HCT116 (cell line): Measurements from ENCODE around the gene TFF3. TPM values are rescaled to one million over a fixed set of nuclear protein-coding genes. Genes with fewer than 3 reads are reported as not detected.

Experiments
- ATAC-seq: fragments of 200-7000 bp; cut with Tn5 transposase; 2 replicates; pipeline ENCODE4 v1.9.1; 2020; ENCODE audit warnings: mild to moderate bottlenecking, moderate library complexity
- BruUV-seq: library from RNA; stranded (reverse); fragments of 400-500 nt; replicated peaks from 2 replicates; lab custom pipeline; 2021; lab: Mats Ljungman, UMichigan
- CTCF ChIA-PET: fragments of 300-600 bp; sonication (Branson Sonifier 250); formaldehyde crosslinking; loops from one replicate; lab custom pipeline; 2021; ENCODE audit warnings: antibody characterized with exemption; lab: Charles Lee
- POLR2A ChIA-PET: fragments of 300-600, 350-600 bp; sonication (Branson Sonifier 250); formaldehyde crosslinking; loops from one replicate; lab custom pipeline; 2021; ENCODE audit warnings: antibody characterized with exemption; lab: Charles Lee
- RAD21 ChIA-PET, 2 experiments: fragments of 300-600 bp; sonication (Branson Sonifier 250); formaldehyde crosslinking; loops; one replicate each; lab custom pipeline; 2023; ENCODE audit warnings: low total read pairs in 2 of 2; ENCODE audit not compliant: uncharacterized antibody in 2 of 2, unreplicated experiment in 2 of 2, low non-redundant PET in 1 of 2; lab: Charles Lee
- DNase-seq: peaks from one replicate; pipeline ENCODE4 v3.0.0-alpha.2; 2010; ENCODE audit warnings: low read depth, low spot score
- H2AFZ ChIP-seq: fragments of 200-600 bp; shearing (Covaris generic), sonication (generic); 2 replicates; pipeline ENCODE4 v1.6.1; 2017; ENCODE audit warnings: low read depth, mixed run types, mixed read lengths, antibody characterized with exemption, low read length; ENCODE audit not compliant: poor library complexity, severe bottlenecking
- H3K27ac ChIP-seq: 2 replicates; pipeline ENCODE4 v1.5.1; 2012; ENCODE audit warnings: low read depth, low read length
- H3K27me3 ChIP-seq: fragments of 200-600 bp; sonication (generic); 2 replicates; pipeline ENCODE4 v1.6.1; 2016; ENCODE audit warnings: mixed run types, low read length, mixed read lengths; ENCODE audit not compliant: insufficient read depth
- H3K36me3 ChIP-seq, 2 experiments: fragments of 200-500 bp in 1 of 2; fragments of 200-600 bp in 1 of 2; sonication (Bioruptor generic) in 1 of 2; sonication (generic) in 1 of 2; 2 replicates each; pipeline versions ENCODE4 v1.5.1 to v1.6.1; 2014 to 2016; ENCODE audit warnings: low read length in 2 of 2, inconsistent platforms in 1 of 2, mixed read lengths in 1 of 2, mixed run types in 1 of 2; ENCODE audit not compliant: insufficient read depth in 2 of 2, control insufficient read depth in 1 of 2
- H3K4me1 ChIP-seq, 2 experiments: fragments of 200-600 bp in 1 of 2; sonication (generic) in 1 of 2; 2 replicates each; pipeline versions ENCODE4 v1.5.1 to v1.6.1; 2012 to 2017; ENCODE audit warnings: low read length in 2 of 2, inconsistent platforms in 1 of 2, mild to moderate bottlenecking in 1 of 2, mixed read lengths in 1 of 2, mixed run types in 1 of 2, moderate library complexity in 1 of 2; ENCODE audit not compliant: insufficient read depth in 2 of 2, control insufficient read depth in 1 of 2
- H3K4me2 ChIP-seq: fragments of 200-600 bp; sonication (generic); 2 replicates; pipeline ENCODE4 v1.6.1; 2017; ENCODE audit warnings: mixed run types, low read length, mixed read lengths
- H3K4me3 ChIP-seq, 2 experiments: fragments of 200-600 bp in 1 of 2; sonication (generic) in 1 of 2; replicated peaks in 1 of 2; 2 replicates each; pipeline ENCODE4 v1.5.1; 2011 to 2016; ENCODE audit warnings: low read length in 2 of 2, control low read depth in 1 of 2, low read depth in 1 of 2, mild to moderate bottlenecking in 1 of 2, mixed read lengths in 1 of 2, mixed run types in 1 of 2
- H3K79me2 ChIP-seq: fragments of 200-600 bp; sonication (generic); 2 replicates; pipeline ENCODE4 v1.6.1; 2017; ENCODE audit warnings: mild to moderate bottlenecking, mixed run types, low read length, moderate library complexity, mixed read lengths; ENCODE audit not compliant: insufficient read depth
- H3K9ac ChIP-seq: fragments of 200-600 bp; sonication (generic); 2 replicates; pipeline ENCODE4 v1.6.1; 2016; ENCODE audit warnings: low read length, mixed read lengths
- H3K9me2 ChIP-seq: fragments of 200-600 bp; sonication (generic), shearing (Covaris generic); 2 replicates; pipeline ENCODE4 v1.6.1; 2017; ENCODE audit warnings: mixed run types, mild to moderate bottlenecking, moderate library complexity; ENCODE audit not compliant: insufficient read depth
- H3K9me3 ChIP-seq, 2 experiments: fragments of 200-500 bp in 1 of 2; fragments of 200-600 bp in 1 of 2; sonication (Bioruptor generic) in 1 of 2; sonication (generic) in 1 of 2; 2 replicates each; pipeline ENCODE4 v1.6.1; 2014 to 2017; ENCODE audit warnings: low read length in 2 of 2, mixed read lengths in 2 of 2, inconsistent platforms in 1 of 2, low read depth in 1 of 2, mild to moderate bottlenecking in 1 of 2, mixed run types in 1 of 2, moderate library complexity in 1 of 2; ENCODE audit not compliant: control insufficient read depth in 1 of 2, insufficient read depth in 1 of 2
- H4K20me1 ChIP-seq: fragments of 200-600 bp; sonication (generic), shearing (Covaris generic); 2 replicates; pipeline ENCODE4 v1.6.1; 2017; ENCODE audit warnings: mixed run types, mild to moderate bottlenecking, moderate library complexity; ENCODE audit not compliant: insufficient read depth
- CTCF ChIP-seq, 3 experiments: fragments of 200-600 bp in 1 of 3; sonication (generic) in 1 of 3; IDR thresholded peaks in 2 of 3; conservative IDR thresholded peaks in 1 of 3; 2 replicates each; pipeline ENCODE4 v1.5.1; 2012 to 2017; ENCODE audit warnings: low read depth in 2 of 3, low read length in 2 of 3, antibody characterized with exemption in 1 of 3, borderline replicate concordance in 1 of 3, control low read depth in 1 of 3, mild to moderate bottlenecking in 1 of 3, mixed read lengths in 1 of 3, mixed run types in 1 of 3, moderate library complexity in 1 of 3; ENCODE audit not compliant: insufficient read depth in 1 of 3
- EZH2 ChIP-seq: fragments of 200-600 bp; sonication (generic); IDR thresholded peaks from 2 replicates; pipeline ENCODE4 v1.6.1; 2017; ENCODE audit warnings: antibody characterized with exemption, mixed run types
- SRF ChIP-seq: IDR thresholded peaks from 2 replicates; pipeline ENCODE4 v1.6.1; 2012; ENCODE audit warnings: low read depth
- intact Hi-C: fragments of 100-400 bp; cut with micrococcal nuclease; formaldehyde crosslinking; loops from 2 replicates; pipeline ENCODE4 v1.10.0; 2022
- total RNA-seq: library from RNA; stranded (reverse); gene quantifications from one replicate; pipeline ENCODE4 v1.2.1, GENCODE V29; 2021; ENCODE audit not compliant: unreplicated experiment
- TF ChIP-seq, protein P1 (sequence below): IDR thresholded peaks from 2 replicates; pipeline ENCODE4 v1.6.1; 2012

TFF3 gene
- total RNA-seq, 1 experiment from 2014 or later = 0.22 TPM

DNA sequence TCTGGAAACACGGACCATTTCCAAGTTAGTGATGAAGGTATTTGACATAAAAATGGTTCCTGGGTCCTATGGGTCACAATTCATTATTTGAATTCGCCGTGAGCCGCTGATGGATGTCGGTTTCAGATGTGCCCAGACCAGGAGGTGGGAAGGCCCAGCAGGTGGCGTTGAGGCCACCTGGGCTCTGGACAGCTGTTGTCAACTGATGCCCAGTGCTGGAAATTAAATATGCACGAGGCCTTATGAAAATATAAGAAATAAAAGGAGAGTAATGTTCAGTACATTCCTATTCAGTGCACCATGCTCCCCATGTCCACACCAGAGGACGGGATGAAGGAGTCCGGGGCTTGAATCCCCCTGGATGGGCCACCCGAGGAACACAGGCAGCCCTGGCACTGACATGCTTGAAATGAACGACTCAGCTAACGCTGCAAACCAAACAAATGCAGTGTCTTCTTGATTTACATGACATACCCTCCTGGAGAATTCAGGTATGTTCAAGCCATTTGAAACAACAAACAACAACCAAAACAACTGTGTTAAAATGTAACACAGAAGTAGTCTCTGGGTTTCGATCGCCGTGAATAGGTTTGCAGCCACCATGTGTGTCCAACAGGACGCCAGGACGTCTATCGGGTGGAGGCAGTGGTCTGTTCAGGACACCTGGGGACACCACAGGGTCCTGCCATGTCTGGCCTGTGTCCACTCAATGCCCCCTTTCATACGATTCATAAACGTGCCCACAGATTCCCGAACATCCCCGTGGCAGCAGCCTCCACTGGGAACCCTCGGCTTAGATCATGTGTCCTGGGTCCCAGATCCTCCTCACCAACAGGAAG, 6.1 kb downstream of the TFF3 start:
- H3K27ac ChIP-seq = no peak overlapping the region
- TF ChIP-seq EZH2 (no peak), SRF (no peak), CTCF (IDR thresholded peaks at IDR 0.05 in 2 of 3, conservative IDR thresholded peaks at IDR 0.05 in 1 of 3; ENCODE audit: borderline replicate concordance in 1 of 3, insufficient read depth in 1 of 3, low read depth in 2 of 3, low read length in 2 of 3) (peak in 2 of 3 experiments; percentile 13 to 15; a peak in 2 of 6 replicates)
- TF ChIP-seq, protein P1, sequence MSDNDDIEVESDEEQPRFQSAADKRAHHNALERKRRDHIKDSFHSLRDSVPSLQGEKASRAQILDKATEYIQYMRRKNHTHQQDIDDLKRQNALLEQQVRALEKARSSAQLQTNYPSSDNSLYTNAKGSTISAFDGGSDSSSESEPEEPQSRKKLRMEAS = no peak
- no peaks in the 10 kb centered on the region for H3K9me2 ChIP-seq
- H3K27me3 ChIP-seq = no peaks in the 10 kb centered on the region
- H3K9ac ChIP-seq = no peak overlapping the region
- ChIA-PET RAD21 (interaction anchor here (0.6 to 0.7 kb wide), 3 partner anchors 71 to 178 kb away, joined by 3 to 6 read pairs (median 3); no protein-coding TSS in a partner anchor), POLR2A (interaction anchor here (0.8 kb wide), 1 partner anchor 12 kb away, joined by 3 read pairs; no protein-coding TSS in a partner anchor), CTCF (interaction anchor here (0.6 to 2.1 kb wide), 23 partner anchors 8 to 471 kb away, joined by 3 to 11 read pairs (median 5); no protein-coding TSS in a partner anchor)
- ATAC-seq = peak; percentile 61
- no peaks in the 10 kb centered on the region for H3K36me3 ChIP-seq
- no peak overlapping the region for H3K4me3 ChIP-seq
- BruUV-seq = no TSS peak
- no peaks in the 10 kb centered on the region for H3K9me3 ChIP-seq
- no peaks in the 10 kb centered on the region for H4K20me1 ChIP-seq
- H3K4me1 ChIP-seq = peaks cover 0 to 5% of the 10 kb centered on the region in 2 experiments; a peak in 1 of 4 replicates
- H3K79me2 ChIP-seq = no peaks in the 10 kb centered on the region
- intact Hi-C loops = loop anchor here (1.0 kb wide), 1 partner anchor 141 kb away; no protein-coding TSS in a partner anchor
- H3K4me2 ChIP-seq = peak overlapping the region; percentile 25
- peak overlapping the region; percentile 34 for H2AFZ ChIP-seq
- no peak for DNase-seq
